Activated T-cell treated with anti-CD3 and anti-CD28 coated beads for 1 hour (primary cell): Measurements from ENCODE around the gene NUDT5.

ENCODE experiments used
- DNase-seq: peaks from one replicate; pipeline ENCODE4 v3.0.0-alpha.2; 2020; ENCODE audit warnings: low read depth

NUDT5 gene

GRCh38 chr10:12165036-12165435 is 30.7 kb downstream of the NUDT5 start:
- DNase-seq: no peak

- DNase-seq: no peak
Observed at GRCh38 chr10:12164085-12164484, 31.6 kb downstream of the NUDT5 start.

- no peak for DNase-seq
Observed at GRCh38 chr10:12162927-12163326, 32.8 kb downstream of the NUDT5 start.

- no peak for DNase-seq
Observed at GRCh38 chr10:12160664-12161063, 35.0 kb downstream of the NUDT5 start.

- no peak for DNase-seq
Observed at GRCh38 chr10:12158111-12158510, 37.6 kb downstream of the NUDT5 start.

GRCh38 chr10:12156367-12157123 is 39.1 kb downstream of the NUDT5 start:
- DNase-seq: no peak

GRCh38 chr10:12154516-12154915 is 41.2 kb downstream of the NUDT5 start:
- no peak for DNase-seq

- no peak for DNase-seq
Observed at GRCh38 chr10:12150163-12150562, 45.5 kb downstream of the NUDT5 start.

- no peak for DNase-seq
Observed at GRCh38 chr10:12144538-12144937, 51.2 kb downstream of the NUDT5 start.

GRCh38 chr10:12140038-12140437 is 55.7 kb downstream of the NUDT5 start:
- no peak for DNase-seq

GRCh38 chr10:12135631-12136030 is 60.1 kb downstream of the NUDT5 start:
- no peak for DNase-seq

GRCh38 chr10:12130237-12130872 is 65.3 kb downstream of the NUDT5 start:
- no peak for DNase-seq

GRCh38 chr10:12129222-12130111 is 66.2 kb downstream of the NUDT5 start, which contains the start of gene SEC61A2:
TSS of gene SEC61A2 (plus strand) at chr10:12129677. CDS start at chr10:12129788, 111 bp downstream.
- DNase-seq: peak; percentile 98

- DNase-seq: no peak
Observed at GRCh38 chr10:12121673-12122072, 74.0 kb downstream of the NUDT5 start.
